SK-N-MC (cell line): ENCODE measurements around the gene UNG.

Source experiments
- EZH2 ChIP-seq: fragments of 200-600 bp; sonication (generic); IDR thresholded peaks from one replicate; pipeline ENCODE4 v1.6.1; 2017; ENCODE audit warnings: antibody characterized with exemption
- POLR2AphosphoS5 ChIP-seq: IDR thresholded peaks from 2 replicates; pipeline ENCODE4 v1.6.1; 2012; ENCODE audit warnings: mild to moderate bottlenecking, low read depth, low read length, borderline replicate concordance

DNA sequence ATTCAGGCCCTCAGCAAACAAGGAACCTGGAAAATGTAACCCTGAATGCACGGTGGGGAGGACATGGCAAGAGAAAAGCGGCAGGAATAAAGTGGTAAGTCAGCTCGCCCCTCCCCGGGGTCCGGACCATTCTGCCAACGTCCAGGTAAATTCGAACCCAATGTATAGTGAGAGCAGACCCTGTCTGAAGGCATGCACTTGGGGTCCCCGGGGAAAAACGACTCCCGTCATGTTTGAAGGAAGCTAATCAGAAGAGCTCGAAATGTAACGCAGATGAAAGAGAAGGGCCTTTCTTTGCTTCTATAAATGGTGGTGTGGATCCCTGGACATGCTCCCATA is 19.2 kb downstream of the UNG start:
- TF ChIP-seq EZH2: no peak
- TF ChIP-seq POLR2AphosphoS5: no peak
